GM10248 (cell line): ENCODE results near the gene GPR149.

Source experiments
- CTCF ChIA-PET: fragments of 300-600 bp; sonication (Branson Sonifier 250); formaldehyde crosslinking; extraction: SDS; loops from one replicate; lab custom pipeline; 2021; ENCODE audit warnings: antibody characterized with exemption; lab: Yijun Ruan, JAX
- POLR2A ChIA-PET: fragments of 350-650 bp; sonication (Branson Sonifier 250); formaldehyde crosslinking; extraction: SDS; loops from one replicate; lab custom pipeline; 2020; ENCODE audit warnings: antibody characterized with exemption; lab: Yijun Ruan, JAX
- DNase-seq: peaks from one replicate; pipeline ENCODE4 v3.0.0; 2012; ENCODE audit errors: extremely low spot score
- TF ChIP-seq, protein P1 (sequence below): IDR thresholded peaks from 2 replicates; pipeline ENCODE4 v1.5.1; 2012; ENCODE audit warnings: mild to moderate bottlenecking, low read depth; ENCODE audit errors: extremely low read depth, missing control alignments, control extremely low read depth

The GPR149 gene

DNA sequence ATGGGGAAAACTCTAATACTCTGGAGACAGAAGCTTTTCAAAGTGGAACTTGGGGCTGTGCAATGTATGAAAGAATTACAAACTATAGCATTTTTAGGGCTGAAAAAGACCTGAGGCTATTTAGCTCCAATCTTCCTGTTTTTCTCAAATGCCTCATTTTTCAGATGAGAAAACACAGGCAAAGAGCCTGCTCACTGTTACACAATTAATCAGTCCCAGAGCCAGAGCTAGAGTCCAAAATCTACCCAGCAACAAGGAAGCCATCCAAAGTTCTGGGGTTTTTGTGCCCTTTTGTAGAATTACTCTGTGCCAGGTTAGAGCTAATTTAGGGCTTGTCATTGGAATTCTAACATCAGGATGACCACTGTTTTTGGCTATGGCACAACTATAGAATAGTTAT is 45.5 kb downstream of the GPR149 start:
- TF ChIP-seq, protein P1, sequence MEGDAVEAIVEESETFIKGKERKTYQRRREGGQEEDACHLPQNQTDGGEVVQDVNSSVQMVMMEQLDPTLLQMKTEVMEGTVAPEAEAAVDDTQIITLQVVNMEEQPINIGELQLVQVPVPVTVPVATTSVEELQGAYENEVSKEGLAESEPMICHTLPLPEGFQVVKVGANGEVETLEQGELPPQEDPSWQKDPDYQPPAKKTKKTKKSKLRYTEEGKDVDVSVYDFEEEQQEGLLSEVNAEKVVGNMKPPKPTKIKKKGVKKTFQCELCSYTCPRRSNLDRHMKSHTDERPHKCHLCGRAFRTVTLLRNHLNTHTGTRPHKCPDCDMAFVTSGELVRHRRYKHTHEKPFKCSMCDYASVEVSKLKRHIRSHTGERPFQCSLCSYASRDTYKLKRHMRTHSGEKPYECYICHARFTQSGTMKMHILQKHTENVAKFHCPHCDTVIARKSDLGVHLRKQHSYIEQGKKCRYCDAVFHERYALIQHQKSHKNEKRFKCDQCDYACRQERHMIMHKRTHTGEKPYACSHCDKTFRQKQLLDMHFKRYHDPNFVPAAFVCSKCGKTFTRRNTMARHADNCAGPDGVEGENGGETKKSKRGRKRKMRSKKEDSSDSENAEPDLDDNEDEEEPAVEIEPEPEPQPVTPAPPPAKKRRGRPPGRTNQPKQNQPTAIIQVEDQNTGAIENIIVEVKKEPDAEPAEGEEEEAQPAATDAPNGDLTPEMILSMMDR: no peak
- ChIA-PET CTCF (interaction anchor here (0.8 to 1.6 kb wide), 4 partner anchors 9 to 48 kb away, joined by 3 to 4 read pairs (median 4); no protein-coding TSS in a partner anchor), POLR2A (no interaction called here)
- DNase-seq: no peak

DNA sequence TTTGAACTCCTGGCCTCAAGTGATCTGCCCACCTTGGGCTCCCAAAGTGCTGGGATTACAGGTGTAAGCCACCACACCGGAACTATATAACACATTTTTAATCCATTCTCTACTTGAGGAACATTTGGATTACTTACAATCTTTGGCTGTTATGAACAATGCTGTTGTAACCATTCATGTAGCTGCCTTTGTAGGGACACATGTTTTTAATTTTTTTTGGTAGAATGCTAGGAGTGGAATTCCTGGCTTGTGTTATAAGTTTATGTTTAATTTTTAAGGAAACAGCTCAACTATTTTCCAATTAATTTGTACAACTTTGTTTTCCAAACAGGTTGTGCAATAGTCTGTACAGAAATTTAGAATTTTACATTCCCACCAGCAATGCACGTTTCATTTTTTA is 51.7 kb downstream of the GPR149 start:
- TF ChIP-seq, protein P1: no peak
- ChIA-PET CTCF (interaction anchor here (1.4 kb wide), 1 partner anchor 11 kb away, joined by 3 read pairs; no protein-coding TSS in a partner anchor), POLR2A (no interaction called here)
- DNase-seq: no peak

DNA sequence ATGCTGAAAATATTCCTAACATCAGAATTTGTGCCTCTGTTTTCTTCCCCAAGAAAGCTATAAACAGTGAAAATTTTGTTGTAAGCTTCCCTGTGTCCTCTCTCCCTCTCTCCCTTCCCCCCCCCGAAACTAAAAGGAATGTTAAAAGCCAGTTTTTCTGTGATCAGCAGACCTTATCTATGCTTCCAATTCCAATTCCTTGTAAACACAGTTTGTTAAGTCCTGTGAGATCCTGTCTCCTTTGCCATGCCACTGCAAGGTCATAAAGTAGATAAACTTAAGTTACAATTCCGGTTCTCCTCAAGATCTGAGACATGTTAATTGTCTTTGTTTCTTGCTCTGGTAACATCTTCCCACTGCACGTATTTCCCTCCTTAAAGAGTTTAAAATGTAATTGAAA is 62.8 kb downstream of the GPR149 start:
- ChIA-PET CTCF (no interaction called here), POLR2A (no interaction called here)
- TF ChIP-seq, protein P1: no peak
- DNase-seq: no peak

DNA sequence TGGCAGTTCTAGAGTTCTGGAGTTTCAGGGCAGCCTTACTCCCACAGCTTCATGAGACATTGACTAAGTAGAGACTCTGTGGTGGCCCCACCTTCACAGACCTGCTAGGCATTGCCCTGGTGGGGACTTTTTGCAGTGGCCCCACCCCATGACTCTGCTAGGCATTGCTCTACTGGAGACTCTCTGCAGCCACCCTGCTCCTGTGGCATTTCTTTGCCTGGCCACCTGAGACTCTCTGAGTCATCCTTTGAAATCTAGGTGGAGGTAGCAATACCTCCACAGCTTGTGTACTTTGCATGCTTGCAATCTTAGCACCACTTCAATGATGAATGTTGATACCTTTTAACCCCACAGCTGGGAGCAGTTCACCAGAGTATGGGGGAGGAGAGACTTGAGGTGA is 65.1 kb downstream of the GPR149 start:
- CTCF ChIA-PET: no interaction called here
- POLR2A ChIA-PET: no interaction called here
- TF ChIP-seq, protein P1: no peak
- no peak for DNase-seq

DNA sequence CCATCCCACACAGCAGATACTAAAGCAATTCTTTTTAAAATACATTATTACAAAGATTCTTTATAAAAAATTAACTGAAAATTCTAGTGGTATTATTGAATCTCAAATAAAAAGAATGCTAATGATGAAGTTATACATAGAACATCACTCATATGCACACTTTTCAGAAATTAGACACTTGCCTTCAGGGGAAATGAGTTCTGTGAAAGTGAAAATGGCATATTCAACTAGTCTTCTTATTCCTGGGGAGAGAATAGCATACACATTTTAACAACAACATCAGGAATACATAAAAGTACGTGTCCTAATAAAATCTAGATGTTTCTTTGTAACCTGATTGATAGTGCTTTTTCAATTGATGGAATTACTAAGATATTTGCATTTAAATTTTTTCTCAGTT is 68.9 kb downstream of the GPR149 start:
- no peak for DNase-seq
- POLR2A ChIA-PET: no interaction called here
- CTCF ChIA-PET: no interaction called here
- TF ChIP-seq, protein P1: no peak

DNA sequence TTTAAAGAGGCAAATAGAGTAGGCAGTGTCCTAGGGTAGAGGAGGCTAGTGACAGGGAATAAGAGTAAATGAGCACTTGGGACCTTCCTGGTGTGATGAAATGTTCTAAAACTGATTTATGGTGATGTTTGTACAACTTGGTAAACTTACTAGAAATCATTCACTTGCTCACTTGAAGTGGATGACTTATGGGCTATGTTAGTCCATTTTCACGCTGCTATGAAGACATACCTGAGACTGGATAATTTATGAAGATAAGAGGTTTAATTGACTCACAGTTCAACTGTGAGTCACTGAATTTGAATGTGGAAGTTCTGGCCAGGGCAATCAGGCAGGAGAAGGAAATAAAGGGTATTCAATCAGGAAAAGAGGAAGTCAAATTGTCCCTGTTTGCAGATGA is 74.0 kb downstream of the GPR149 start:
- POLR2A ChIA-PET: no interaction called here
- no peak for DNase-seq
- CTCF ChIA-PET: no interaction called here
- TF ChIP-seq, protein P1: no peak

DNA sequence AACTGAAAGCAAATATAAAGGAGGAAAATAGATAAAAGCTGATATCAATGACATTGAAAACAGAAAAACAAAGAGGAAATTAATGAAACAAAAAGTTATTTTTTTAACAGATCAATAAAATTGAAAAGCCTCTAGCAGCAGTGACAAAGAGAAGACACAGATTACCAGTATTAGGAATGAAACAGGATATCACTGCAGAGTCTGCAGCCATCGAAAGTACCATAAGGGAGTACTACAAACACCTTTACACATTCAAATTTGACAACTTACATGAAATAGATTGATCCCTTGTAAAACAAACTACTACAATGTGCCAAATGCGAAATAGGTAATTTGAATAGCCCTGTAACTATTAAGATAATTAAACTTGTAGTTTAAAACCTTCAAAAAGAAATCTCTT is 80.8 kb downstream of the GPR149 start:
- CTCF ChIA-PET: no interaction called here
- POLR2A ChIA-PET: no interaction called here
- TF ChIP-seq, protein P1: no peak
- no peak for DNase-seq
